ENCODE results near the gene SSR2.
"Not testable (repeated sequence)": the region's sequence is repeated elsewhere in the genome, so short reads cannot be mapped to it uniquely, and the experiment has no call there.

The SSR2 gene

DNA sequence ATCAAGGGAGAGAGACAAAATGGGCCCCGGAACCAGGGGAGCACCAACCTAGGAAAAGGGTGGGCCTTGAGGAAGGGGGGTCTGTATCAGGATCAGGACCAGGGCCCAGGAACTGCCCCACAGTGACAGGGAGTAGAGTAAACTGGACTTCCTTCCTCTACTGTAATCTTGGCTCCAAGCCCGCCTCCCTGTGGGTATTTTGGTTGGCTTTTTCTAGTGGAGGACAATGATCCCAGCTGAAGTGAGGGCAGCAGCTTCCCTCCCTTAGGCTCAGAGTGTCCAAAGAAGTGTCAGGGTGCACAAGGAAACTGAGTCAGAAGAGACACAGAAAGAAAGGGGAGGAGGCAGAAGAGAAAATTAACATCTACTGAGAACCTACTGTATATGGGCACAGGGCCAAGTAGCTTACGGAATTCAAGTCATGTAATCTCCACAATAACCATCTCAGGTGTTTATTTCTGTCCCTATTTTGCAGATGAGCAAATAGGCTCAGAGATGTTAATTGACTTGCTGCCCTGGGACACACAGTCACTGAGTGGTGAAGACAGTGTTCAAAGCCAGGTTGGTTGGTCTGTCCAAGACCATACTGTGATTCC lies 28.0 kb upstream of the SSR2 start:
- Histone ChIP-seq H3K4me1 (ENCODE audit: control insufficient read depth, insufficient read depth, low read length) (no peaks in the 10 kb centered on the region), H3K4me3 (ENCODE audit: low read depth, low read length) (no peak overlapping the region), H3K36me3 (ENCODE audit: control insufficient read depth in 2 of 2, insufficient read depth in 1 of 2, low read length in 2 of 2) (peaks cover 8 to 61% of the 10 kb centered on the region in 2 experiments; a peak in 2 of 3 replicates), H3K27ac (ENCODE audit: extremely low read depth, low read depth, low read length) (no peak overlapping the region), H3K9me3 (ENCODE audit: control insufficient read depth, insufficient read depth, low read depth, low read length) (no peaks in the 10 kb centered on the region)
- TF ChIP-seq ZNF423 (tag by site-specific recombination; IDR thresholded peaks at IDR 0.05) (no peak), ZNF473 (tag by site-specific recombination; IDR thresholded peaks at IDR 0.05) (no peak)
- TF ChIP-seq, protein P1, sequence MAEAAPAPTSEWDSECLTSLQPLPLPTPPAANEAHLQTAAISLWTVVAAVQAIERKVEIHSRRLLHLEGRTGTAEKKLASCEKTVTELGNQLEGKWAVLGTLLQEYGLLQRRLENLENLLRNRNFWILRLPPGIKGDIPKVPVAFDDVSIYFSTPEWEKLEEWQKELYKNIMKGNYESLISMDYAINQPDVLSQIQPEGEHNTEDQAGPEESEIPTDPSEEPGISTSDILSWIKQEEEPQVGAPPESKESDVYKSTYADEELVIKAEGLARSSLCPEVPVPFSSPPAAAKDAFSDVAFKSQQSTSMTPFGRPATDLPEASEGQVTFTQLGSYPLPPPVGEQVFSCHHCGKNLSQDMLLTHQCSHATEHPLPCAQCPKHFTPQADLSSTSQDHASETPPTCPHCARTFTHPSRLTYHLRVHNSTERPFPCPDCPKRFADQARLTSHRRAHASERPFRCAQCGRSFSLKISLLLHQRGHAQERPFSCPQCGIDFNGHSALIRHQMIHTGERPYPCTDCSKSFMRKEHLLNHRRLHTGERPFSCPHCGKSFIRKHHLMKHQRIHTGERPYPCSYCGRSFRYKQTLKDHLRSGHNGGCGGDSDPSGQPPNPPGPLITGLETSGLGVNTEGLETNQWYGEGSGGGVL (tag by site-specific recombination; IDR thresholded peaks at IDR 0.05), result no peak
- POLR2A ChIA-PET, result no interaction called here
- CTCF ChIA-PET, result interaction anchor here (1.2 to 1.3 kb wide), 2 partner anchors 18 to 59 kb away, joined by 3 read pairs; no protein-coding TSS in a partner anchor

DNA sequence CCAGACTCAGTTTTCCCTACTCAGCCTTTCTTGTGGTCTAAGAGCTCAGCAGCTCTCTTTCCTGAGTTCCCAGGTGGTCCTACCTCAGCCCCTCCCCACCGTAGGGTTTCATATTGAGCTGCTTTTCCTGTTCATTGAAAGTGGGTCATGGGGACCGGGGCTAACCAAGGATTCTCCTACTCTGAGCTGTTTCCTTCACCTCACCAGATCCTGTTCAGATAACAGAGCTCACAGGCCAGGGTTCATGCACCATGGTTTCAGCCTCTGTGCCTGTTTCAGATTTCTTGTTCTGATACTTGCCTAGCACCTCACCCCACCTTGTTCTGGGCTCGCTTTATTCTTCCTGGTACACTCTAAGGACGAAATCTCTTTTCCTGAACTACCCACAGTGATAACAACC lies 24.3 kb upstream of the SSR2 start:
- H3K4me1 ChIP-seq (ENCODE audit: control insufficient read depth, insufficient read depth, low read length), result no peaks in the 10 kb centered on the region
- H3K4me3 ChIP-seq (ENCODE audit: low read depth, low read length), result no peak overlapping the region
- TF ChIP-seq ZNF664 (tag by site-specific recombination; IDR thresholded peaks at IDR 0.05), result peak; percentile 55
- no peak for TF ChIP-seq ZNF623 (tag by site-specific recombination; IDR thresholded peaks at IDR 0.05)
- TF ChIP-seq ZBTB20 (tag by site-specific recombination; IDR thresholded peaks at IDR 0.05), result no peak
- peaks cover 8 to 78% of the 10 kb centered on the region in 2 experiments; a peak in 2 of 3 replicates for H3K36me3 ChIP-seq (ENCODE audit: control insufficient read depth in 2 of 2, insufficient read depth in 1 of 2, low read length in 2 of 2)
- H3K27ac ChIP-seq (ENCODE audit: extremely low read depth, low read depth, low read length), result no peak overlapping the region
- POLR2A ChIA-PET, result no interaction called here
- CTCF ChIA-PET, result interaction anchor here (0.8 to 1.3 kb wide), 4 partner anchors 19 to 55 kb away, joined by 4 to 7 read pairs (median 6); no protein-coding TSS in a partner anchor
- no peaks in the 10 kb centered on the region for H3K9me3 ChIP-seq (ENCODE audit: control insufficient read depth, insufficient read depth, low read depth, low read length)

DNA sequence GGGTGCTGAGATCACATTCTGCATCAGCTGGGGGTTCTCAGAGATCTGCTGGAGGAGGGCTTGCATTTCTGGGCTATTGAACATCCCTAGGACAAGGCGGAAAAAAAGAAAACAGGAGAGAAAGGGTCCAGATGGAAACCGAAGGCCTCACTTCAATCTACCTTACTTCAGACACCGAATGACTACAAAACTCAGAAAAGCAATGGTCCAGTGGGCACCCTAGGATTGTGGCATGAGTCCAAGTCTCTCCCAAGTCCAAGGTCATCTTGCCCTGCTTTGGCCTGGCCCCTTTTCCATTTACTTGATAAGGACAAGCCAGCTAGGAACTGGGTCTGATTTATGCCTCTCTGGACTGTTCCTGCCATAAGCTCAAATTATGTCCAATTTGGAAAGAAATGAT lies 22.1 kb upstream of the SSR2 start:
- Histone ChIP-seq H3K36me3 (ENCODE audit: control insufficient read depth in 2 of 2, insufficient read depth in 1 of 2, low read length in 2 of 2) (peaks cover 15 to 68% of the 10 kb centered on the region in 2 experiments; a peak in 2 of 3 replicates), H3K9me3 (ENCODE audit: control insufficient read depth, insufficient read depth, low read depth, low read length) (no peaks in the 10 kb centered on the region), H3K4me3 (ENCODE audit: low read depth, low read length) (no peak overlapping the region), H3K27ac (ENCODE audit: extremely low read depth, low read depth, low read length) (no peak overlapping the region), H3K4me1 (ENCODE audit: control insufficient read depth, insufficient read depth, low read length) (no peaks in the 10 kb centered on the region)
- TF ChIP-seq ZBTB8A (tag by site-specific recombination; IDR thresholded peaks at IDR 0.05) (no peak), ZNF76 (tag by site-specific recombination; IDR thresholded peaks at IDR 0.05; ENCODE audit: borderline replicate concordance, low read depth) (no peak), ZNF555 (tag by site-specific recombination; conservative IDR thresholded peaks at IDR 0.05) (no peak), ZNF48 (tag by site-specific recombination; IDR thresholded peaks at IDR 0.05) (no peak), ZNF138 (tag by site-specific recombination; IDR thresholded peaks at IDR 0.05; ENCODE audit: borderline replicate concordance) (no peak), ZBTB20 (tag by site-specific recombination; IDR thresholded peaks at IDR 0.05) (no peak), ZIC2 (tag by site-specific recombination; IDR thresholded peaks at IDR 0.05) (no peak), ZNF416 (tag by site-specific recombination; IDR thresholded peaks at IDR 0.05) (no peak), ZBTB17 (tag by site-specific recombination; IDR thresholded peaks at IDR 0.05) (no peak), ZNF707 (tag by site-specific recombination; IDR thresholded peaks at IDR 0.05) (no peak), KLF1 (tag by site-specific recombination; IDR thresholded peaks at IDR 0.05) (no peak), ZNF561 (tag by site-specific recombination; IDR thresholded peaks at IDR 0.05; ENCODE audit: borderline replicate concordance) (no peak), ZNF768 (tag by site-specific recombination; IDR thresholded peaks at IDR 0.05) (no peak), ZBTB21 (tag by site-specific recombination; IDR thresholded peaks at IDR 0.05) (no peak)
- TF ChIP-seq, protein P2, sequence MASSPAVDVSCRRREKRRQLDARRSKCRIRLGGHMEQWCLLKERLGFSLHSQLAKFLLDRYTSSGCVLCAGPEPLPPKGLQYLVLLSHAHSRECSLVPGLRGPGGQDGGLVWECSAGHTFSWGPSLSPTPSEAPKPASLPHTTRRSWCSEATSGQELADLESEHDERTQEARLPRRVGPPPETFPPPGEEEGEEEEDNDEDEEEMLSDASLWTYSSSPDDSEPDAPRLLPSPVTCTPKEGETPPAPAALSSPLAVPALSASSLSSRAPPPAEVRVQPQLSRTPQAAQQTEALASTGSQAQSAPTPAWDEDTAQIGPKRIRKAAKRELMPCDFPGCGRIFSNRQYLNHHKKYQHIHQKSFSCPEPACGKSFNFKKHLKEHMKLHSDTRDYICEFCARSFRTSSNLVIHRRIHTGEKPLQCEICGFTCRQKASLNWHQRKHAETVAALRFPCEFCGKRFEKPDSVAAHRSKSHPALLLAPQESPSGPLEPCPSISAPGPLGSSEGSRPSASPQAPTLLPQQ (tag by site-specific recombination; IDR thresholded peaks at IDR 0.05), result no peak
- TF ChIP-seq, protein P3, sequence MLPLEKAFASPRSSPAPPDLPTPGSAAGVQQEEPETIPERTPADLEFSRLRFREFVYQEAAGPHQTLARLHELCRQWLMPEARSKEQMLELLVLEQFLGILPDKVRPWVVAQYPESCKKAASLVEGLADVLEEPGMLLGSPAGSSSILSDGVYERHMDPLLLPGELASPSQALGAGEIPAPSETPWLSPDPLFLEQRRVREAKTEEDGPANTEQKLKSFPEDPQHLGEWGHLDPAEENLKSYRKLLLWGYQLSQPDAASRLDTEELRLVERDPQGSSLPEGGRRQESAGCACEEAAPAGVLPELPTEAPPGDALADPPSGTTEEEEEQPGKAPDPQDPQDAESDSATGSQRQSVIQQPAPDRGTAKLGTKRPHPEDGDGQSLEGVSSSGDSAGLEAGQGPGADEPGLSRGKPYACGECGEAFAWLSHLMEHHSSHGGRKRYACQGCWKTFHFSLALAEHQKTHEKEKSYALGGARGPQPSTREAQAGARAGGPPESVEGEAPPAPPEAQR (tag by site-specific recombination; IDR thresholded peaks at IDR 0.05), result no peak
- CTCF ChIA-PET, result interaction anchor here (0.5 to 2.0 kb wide), 3 partner anchors 23 to 104 kb away, joined by 3 to 7 read pairs (median 6); no protein-coding TSS in a partner anchor
- POLR2A ChIA-PET, result interaction anchor here (0.8 kb wide), 1 partner anchor 12 kb away, joined by 3 read pairs; no protein-coding TSS in a partner anchor

DNA sequence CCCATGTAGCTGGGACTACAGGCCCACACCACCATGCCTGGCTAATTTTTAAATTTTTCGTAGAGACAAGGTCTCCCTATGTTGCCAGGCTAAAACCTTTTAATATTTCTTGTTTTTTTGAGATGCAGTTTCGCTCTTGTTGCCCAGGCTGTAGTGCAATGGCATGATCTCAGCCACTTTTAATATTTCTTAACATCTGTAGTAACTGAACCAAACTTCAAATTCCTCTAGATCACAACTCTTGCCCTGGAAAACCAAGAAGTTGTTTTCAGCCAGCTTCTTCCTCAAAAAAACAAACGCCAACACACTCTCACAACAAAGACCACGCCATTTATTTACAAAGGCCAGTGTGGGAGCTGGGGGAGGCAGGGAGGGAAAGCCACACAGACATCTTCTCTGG lies 14.2 kb upstream of the SSR2 start:
- CTCF ChIA-PET, result interaction anchor here (1.1 to 1.3 kb wide), 2 partner anchors 10 to 96 kb away, joined by 3 to 5 read pairs; no protein-coding TSS in a partner anchor
- H3K36me3 ChIP-seq (ENCODE audit: control insufficient read depth in 2 of 2, insufficient read depth in 1 of 2, low read length in 2 of 2), result peaks cover 14 to 29% of the 10 kb centered on the region in 2 experiments; a peak in 2 of 3 replicates
- H3K9me3 ChIP-seq (ENCODE audit: control insufficient read depth, insufficient read depth, low read depth, low read length); H3K4me1 ChIP-seq (ENCODE audit: control insufficient read depth, insufficient read depth, low read length); H3K27ac ChIP-seq (ENCODE audit: extremely low read depth, low read depth, low read length); H3K4me3 ChIP-seq (ENCODE audit: low read depth, low read length); POLR2A ChIA-PET: not testable (repeated sequence)

All from HEK293 (cell line).